Adrenal gland (tissue), 12 donors: ENCODE data around the gene CLEC3A. TPM values are rescaled to one million over a fixed set of nuclear protein-coding genes. Genes with fewer than 3 reads are reported as not detected.

ENCODE experiments used
- DNase-seq, 7 donors: peaks; one replicate each; pipeline ENCODE4 v3.0.0-alpha.2; 2019 to 2020
- H3K27ac ChIP-seq, 5 donors: fragments of 200-600 bp; sonication (generic) in 4 of 5; 1 replicate in 3 of 5; 2 replicates in 2 of 5; pipeline versions ENCODE4 v1.5.1 to v1.8.0; 2016 to 2020; ENCODE audit warnings: mild to moderate bottlenecking in 1 of 5
- H3K27me3 ChIP-seq: fragments of 200-600 bp; 2 replicates; pipeline ENCODE4 v1.8.0; 2021
- H3K36me3 ChIP-seq, 2 donors: fragments of 200-600 bp; replicated peaks in 1 of 2; 1 replicate in 1 of 2; 2 replicates in 1 of 2; pipeline versions ENCODE4 v1.5.1 to v1.8.0; 2018 to 2022
- H3K4me1 ChIP-seq, 2 donors: fragments of 200-600 bp; replicated peaks in 1 of 2; 1 replicate in 1 of 2; 2 replicates in 1 of 2; pipeline versions ENCODE4 v1.5.1 to v1.8.0; 2018 to 2021
- H3K4me3 ChIP-seq, 4 donors: fragments of 200-600 bp; sonication (generic) in 3 of 4; one replicate each; pipeline ENCODE4 v1.5.1; 2016 to 2018
- H3K9me3 ChIP-seq, 3 donors: fragments of 200-600 bp; sonication (generic) in 1 of 3; replicated peaks in 1 of 3; 1 replicate in 2 of 3; 2 replicates in 1 of 3; pipeline versions ENCODE4 v1.5.1 to v1.8.0; 2016 to 2021
- POLR2A ChIP-seq, 2 donors: fragments of 450-650 bp; IDR thresholded peaks; one replicate each; pipeline ENCODE4 v1.6.1; 2017; ENCODE audit warnings: antibody characterized with exemption in 2 of 2, mild to moderate bottlenecking in 2 of 2, moderate library complexity in 1 of 2
- WGBS, 4 donors: extraction: QIAGEN DNeasy Blood & Tissue Kit in 2 of 4; methylation state at CpG; one replicate each; pipeline versions ENCODE4 v1.1.5 to v1.1.7; 2013 to 2017; 5-methylcytosine and 5-hydroxymethylcytosine counted together
- intact Hi-C, 2 donors: fragments of 100-400 bp; cut with DNase I; formaldehyde crosslinking; loops; one replicate each; pipeline versions ENCODE4 v1.14.1 to v1.15.0; 2022 to 2023
- polyA plus RNA-seq, 3 donors: library from polyadenylated mRNA; stranded (reverse); fragments of 200-250 nt in 2 of 3; fragments of 350-450 nt in 1 of 3; fragmentation: Illumina TruSeq in 1 of 3; extraction: RNeasy Lipid Tissue Mini Kit (QIAGEN cat#74804) in 1 of 3; gene quantifications; one replicate each; pipeline ENCODE4 v1.2.3, GENCODE V29; 2013 to 2014
- total RNA-seq, 9 donors: library from RNA; depleted of rRNA in 4 of 9; stranded (reverse); fragments of >200 nt in 4 of 9; fragments of 120-200 nt in 1 of 9; fragmentation: NEBNext Ultra II Directional in 1 of 9; extraction: Animal tissue kit (Norgen Biotek cat#: 25700) in 1 of 9; gene quantifications; one replicate each; pipeline versions ENCODE4 v1.1.0 to v1.2.4, GENCODE V29; 2013 to 2023
- TF ChIP-seq, protein P1 (sequence below), 6 experiments: fragments of 450-650 bp in 4 of 6; fragments of 200-600 bp in 2 of 6; sonication (generic) in 1 of 6; IDR thresholded peaks; 1 replicate in 5 of 6; 2 replicates in 1 of 6; pipeline versions ENCODE4 v1.5.1 to v1.8.0; 2016 to 2021; ENCODE audit warnings: antibody characterized with exemption in 6 of 6, mild to moderate bottlenecking in 2 of 6, moderate library complexity in 1 of 6
- donor health status: healthy with polysubstance abuse.
- donor health status: Bipolar disorder and iron deficiency.
- donor health status: DM: yes; HTN: yes; CAD: no.
- donor health status: DM: no; HTN: no; CAD: no.
- donor health status: DM: no; HTN: no; CAD: no.
- donor health status: DM: yes; HTN: yes; CAD: no.

Gene CLEC3A
- total and polyA plus RNA-seq, 12 donors = not detected

DNA sequence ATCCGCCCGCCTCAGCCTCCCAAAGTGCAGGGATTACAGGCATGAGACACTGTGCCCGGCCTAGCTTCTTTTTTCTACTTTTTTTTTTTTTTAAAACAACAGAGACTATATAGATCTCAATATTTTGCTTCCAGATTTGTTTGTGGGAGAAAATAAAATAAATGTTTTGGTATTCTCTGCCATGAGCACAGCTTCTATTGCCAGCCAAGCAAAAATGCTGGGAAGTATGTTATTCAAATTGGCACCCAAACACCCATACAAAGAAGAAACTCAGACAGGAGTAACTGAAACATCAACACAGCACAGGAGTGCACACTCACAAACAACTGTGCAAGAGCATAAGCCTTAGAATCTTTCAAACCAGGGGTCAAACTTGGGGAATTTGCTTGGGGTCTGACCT is 37.2 kb upstream of the CLEC3A start:
- Histone ChIP-seq H3K27me3 (no peaks in the 10 kb centered on the region), H3K4me1 (no peaks in the 10 kb centered on the region), H3K27ac (no peak overlapping the region), H3K36me3 (no peaks in the 10 kb centered on the region), H3K4me3 (no peak overlapping the region), H3K9me3 (no peaks in the 10 kb centered on the region)
- DNase-seq = no peak
- TF ChIP-seq POLR2A (IDR thresholded peaks at IDR 0.05) = no peak
- TF ChIP-seq, protein P1, sequence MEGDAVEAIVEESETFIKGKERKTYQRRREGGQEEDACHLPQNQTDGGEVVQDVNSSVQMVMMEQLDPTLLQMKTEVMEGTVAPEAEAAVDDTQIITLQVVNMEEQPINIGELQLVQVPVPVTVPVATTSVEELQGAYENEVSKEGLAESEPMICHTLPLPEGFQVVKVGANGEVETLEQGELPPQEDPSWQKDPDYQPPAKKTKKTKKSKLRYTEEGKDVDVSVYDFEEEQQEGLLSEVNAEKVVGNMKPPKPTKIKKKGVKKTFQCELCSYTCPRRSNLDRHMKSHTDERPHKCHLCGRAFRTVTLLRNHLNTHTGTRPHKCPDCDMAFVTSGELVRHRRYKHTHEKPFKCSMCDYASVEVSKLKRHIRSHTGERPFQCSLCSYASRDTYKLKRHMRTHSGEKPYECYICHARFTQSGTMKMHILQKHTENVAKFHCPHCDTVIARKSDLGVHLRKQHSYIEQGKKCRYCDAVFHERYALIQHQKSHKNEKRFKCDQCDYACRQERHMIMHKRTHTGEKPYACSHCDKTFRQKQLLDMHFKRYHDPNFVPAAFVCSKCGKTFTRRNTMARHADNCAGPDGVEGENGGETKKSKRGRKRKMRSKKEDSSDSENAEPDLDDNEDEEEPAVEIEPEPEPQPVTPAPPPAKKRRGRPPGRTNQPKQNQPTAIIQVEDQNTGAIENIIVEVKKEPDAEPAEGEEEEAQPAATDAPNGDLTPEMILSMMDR (IDR thresholded peaks at IDR 0.05) = no peak
- WGBS, 4 donors = 89 to 93% (median 93%) methylated on average over 3 of the region's 3 CpGs
- intact Hi-C loops = no loop called here

GRCh38 chr16:77986011-77986740 is 36.2 kb upstream of the CLEC3A start:
- Histone ChIP-seq H3K4me3 (no peak overlapping the region), H3K4me1 (no peaks in the 10 kb centered on the region), H3K36me3 (no peaks in the 10 kb centered on the region), H3K27ac (no peak overlapping the region), H3K27me3 (no peaks in the 10 kb centered on the region), H3K9me3 (no peaks in the 10 kb centered on the region)
- WGBS, 4 donors = 87 to 96% (median 92%) methylated on average over 7 of the region's 7 CpGs
- no peak for TF ChIP-seq POLR2A (IDR thresholded peaks at IDR 0.05)
- TF ChIP-seq, protein P1 (IDR thresholded peaks at IDR 0.05) = no peak
- intact Hi-C loops = no loop called here
- DNase-seq = no peak

DNA sequence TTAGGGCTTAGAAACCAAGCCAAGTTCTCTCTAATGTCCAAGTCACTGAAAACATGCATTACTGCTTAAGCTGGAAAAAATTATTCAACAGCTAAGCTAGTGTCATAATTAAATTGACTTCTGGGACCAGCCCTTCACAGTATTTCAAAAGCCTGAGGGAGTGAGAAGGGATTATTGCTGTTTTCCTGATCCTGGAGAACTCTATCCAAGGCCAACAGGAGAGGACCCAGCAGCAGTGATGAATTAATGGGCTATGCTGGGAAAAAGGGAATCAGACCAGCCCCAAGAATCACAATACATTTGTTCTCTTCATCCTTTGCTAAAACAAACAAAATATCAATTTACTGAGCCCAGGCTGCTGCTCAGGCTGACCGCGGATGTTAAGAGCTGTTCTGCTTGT is 34.5 kb upstream of the CLEC3A start:
- 49 to 77% (median 61%) methylated on average over 2 of the region's 2 CpGs for WGBS, 4 donors
- Histone ChIP-seq H3K36me3 (no peaks in the 10 kb centered on the region), H3K9me3 (no peaks in the 10 kb centered on the region), H3K4me1 (no peaks in the 10 kb centered on the region), H3K27me3 (no peaks in the 10 kb centered on the region), H3K4me3 (no peak overlapping the region), H3K27ac (no peak overlapping the region)
- no peak for DNase-seq
- intact Hi-C loops = no loop called here
- TF ChIP-seq, protein P1 (IDR thresholded peaks at IDR 0.05) = no peak
- TF ChIP-seq POLR2A (IDR thresholded peaks at IDR 0.05) = no peak

GRCh38 chr16:77989846-77990245 is 32.5 kb upstream of the CLEC3A start:
- 69 to 84% (median 77%) methylated on average over 4 of the region's 4 CpGs for WGBS, 4 donors
- DNase-seq = no peak
- intact Hi-C loops = no loop called here

More at GRCh38 chr16:77989846-77990245, 32.5 kb upstream of the CLEC3A start:
- no peaks in the 10 kb centered on the region for H3K27me3 ChIP-seq
- H3K4me3 ChIP-seq = no peak overlapping the region
- no peaks in the 10 kb centered on the region for H3K9me3 ChIP-seq
- H3K4me1 ChIP-seq = no peaks in the 10 kb centered on the region
- TF ChIP-seq POLR2A (IDR thresholded peaks at IDR 0.05) = no peak
- TF ChIP-seq, protein P1 (IDR thresholded peaks at IDR 0.05) = no peak
- no peaks in the 10 kb centered on the region for H3K36me3 ChIP-seq
- H3K27ac ChIP-seq = no peak overlapping the region
